Gastrocnemius medialis (tissue), 4 donors: Measurements from ENCODE around the gene LPCAT3. TPM values are rescaled to one million over a fixed set of nuclear protein-coding genes. Genes with fewer than 3 reads are reported as not detected.

ENCODE experiments used
- ATAC-seq, 2 donors: fragments of 150-250 bp; one replicate each; pipeline ENCODE4 v1.9.1; 2016
- DNase-seq, 2 donors: peaks; one replicate each; pipeline ENCODE4 v3.0.0-alpha.2; 2019
- H3K27ac ChIP-seq, 4 donors: fragments of 200-600 bp; sonication (generic); 1 replicate in 1 of 4; 2 replicates in 3 of 4; pipeline ENCODE4 v1.5.1; 2016 to 2018; ENCODE audit warnings: mild to moderate bottlenecking in 2 of 4, moderate library complexity in 1 of 4
- H3K27me3 ChIP-seq, 3 donors: fragments of 200-600 bp; sonication (generic) in 2 of 3; 1 replicate in 1 of 3; 2 replicates in 2 of 3; pipeline versions ENCODE4 v1.5.1 to v1.6.0; 2016 to 2019; ENCODE audit warnings: mild to moderate bottlenecking in 1 of 3, moderate library complexity in 1 of 3
- H3K36me3 ChIP-seq, 2 donors: fragments of 200-600 bp; sonication (generic) in 1 of 2; one replicate each; pipeline ENCODE4 v1.5.1; 2017 to 2018
- H3K4me1 ChIP-seq, 2 donors: fragments of 200-600 bp; sonication (generic) in 1 of 2; one replicate each; pipeline ENCODE4 v1.5.1; 2016 to 2017; ENCODE audit warnings: mild to moderate bottlenecking in 2 of 2
- H3K4me3 ChIP-seq, 4 donors: fragments of 200-600 bp; sonication (generic) in 3 of 4; 1 replicate in 1 of 4; 2 replicates in 3 of 4; pipeline ENCODE4 v1.5.1; 2016 to 2019; ENCODE audit warnings: mild to moderate bottlenecking in 2 of 4
- H3K9me3 ChIP-seq, 3 donors: fragments of 200-600 bp; sonication (generic) in 2 of 3; 1 replicate in 1 of 3; 2 replicates in 2 of 3; pipeline ENCODE4 v1.5.1; 2016 to 2019
- CTCF ChIP-seq, 5 experiments: fragments of 450-650 bp in 3 of 5; fragments of 200-600 bp in 2 of 5; sonication (generic) in 2 of 5; IDR thresholded peaks in 4 of 5; conservative IDR thresholded peaks in 1 of 5; 1 replicate in 4 of 5; 2 replicates in 1 of 5; pipeline ENCODE4 v1.5.1; 2016 to 2019; ENCODE audit warnings: antibody characterized with exemption in 5 of 5, mild to moderate bottlenecking in 3 of 5, moderate library complexity in 3 of 5
- POLR2A ChIP-seq, 2 donors: fragments of 450-650 bp; IDR thresholded peaks; one replicate each; pipeline ENCODE4 v1.6.1; 2017; ENCODE audit warnings: antibody characterized with exemption in 2 of 2, mild to moderate bottlenecking in 2 of 2, moderate library complexity in 2 of 2
- in situ Hi-C, 4 donors: fragments of 200-750 bp; cut with MboI; loops; one replicate each; pipeline versions ENCODE4 v1.15.0 to v1.8.0; 2017; ENCODE audit warnings: low sequenced_read_pairs in 4 of 4
- intact Hi-C: fragments of 100-400 bp; cut with DNase I; formaldehyde crosslinking; loops from one replicate; pipeline ENCODE4 v1.15.1; 2023; ENCODE audit warnings: low total_unique reads
- total RNA-seq, 4 donors: library from RNA; depleted of rRNA; stranded (reverse); fragments of >200 nt; gene quantifications; one replicate each; pipeline versions ENCODE4 v1.1.0 to v1.2.3, GENCODE V29; 2016

The LPCAT3 gene
- total RNA-seq, 4 donors from 2014 or later = 19.4 to 42.8 (median 36.7) TPM

- in situ Hi-C loops = no loop called here
- ATAC-seq = no peak
Measured at GRCh38 chr12:7047306-7047705, 29.0 kb upstream of the LPCAT3 start.

GRCh38 chr12:7046383-7047105, 28.3 kb upstream of the LPCAT3 start:
- intact Hi-C loops (no loop called here), in situ Hi-C loops (no loop called here)
- TF ChIP-seq CTCF (IDR thresholded peaks at IDR 0.05 in 4 of 5, conservative IDR thresholded peaks at IDR 0.05 in 1 of 5) = no peak
- no peak for TF ChIP-seq POLR2A (IDR thresholded peaks at IDR 0.05)
- ATAC-seq (no peak), DNase-seq (no peak)
- Histone ChIP-seq H3K27ac (no peak overlapping the region), H3K9me3 (no peaks in the 10 kb centered on the region), H3K36me3 (no peaks in the 10 kb centered on the region), H3K4me1 (peaks cover 17 to 18% of the 10 kb centered on the region in 2 donors), H3K27me3 (no peaks in the 10 kb centered on the region), H3K4me3 (no peak overlapping the region)

More at GRCh38 chr12:7047306-7047705, 29.0 kb upstream of the LPCAT3 start:
- no peak for DNase-seq
- intact Hi-C loops = no loop called here
- Histone ChIP-seq H3K27ac (no peak overlapping the region), H3K9me3 (no peaks in the 10 kb centered on the region), H3K4me1 (peaks cover 17 to 18% of the 10 kb centered on the region in 2 donors), H3K4me3 (no peak overlapping the region), H3K27me3 (no peaks in the 10 kb centered on the region), H3K36me3 (no peaks in the 10 kb centered on the region)
- TF ChIP-seq POLR2A (IDR thresholded peaks at IDR 0.05) (no peak), CTCF (IDR thresholded peaks at IDR 0.05 in 4 of 5, conservative IDR thresholded peaks at IDR 0.05 in 1 of 5) (no peak)

- in situ Hi-C loops (no loop called here), intact Hi-C loops (no loop called here)
- peaks cover 17 to 18% of the 10 kb centered on the region in 2 donors for H3K4me1 ChIP-seq
- H3K27ac ChIP-seq = no peak overlapping the region
- ATAC-seq = no peak
- no peaks in the 10 kb centered on the region for H3K36me3 ChIP-seq
- H3K9me3 ChIP-seq = no peaks in the 10 kb centered on the region
- no peak for DNase-seq
- H3K27me3 ChIP-seq = no peaks in the 10 kb centered on the region
- TF ChIP-seq POLR2A (IDR thresholded peaks at IDR 0.05) (no peak), CTCF (IDR thresholded peaks at IDR 0.05 in 4 of 5, conservative IDR thresholded peaks at IDR 0.05 in 1 of 5) (no peak)
- no peak overlapping the region for H3K4me3 ChIP-seq
Measured at GRCh38 chr12:7045913-7046312, 27.6 kb upstream of the LPCAT3 start.

GRCh38 chr12:7042842-7043241, 24.6 kb upstream of the LPCAT3 start:
- no peak overlapping the region for H3K4me3 ChIP-seq
- ATAC-seq (peak; percentile 76 to 81), DNase-seq (no peak)
- intact Hi-C loops (no loop called here), in situ Hi-C loops (no loop called here)
- TF ChIP-seq CTCF (IDR thresholded peaks at IDR 0.05 in 4 of 5, conservative IDR thresholded peaks at IDR 0.05 in 1 of 5) (peak in 4 of 5 experiments; percentile 22 to 46 (median 30)), POLR2A (IDR thresholded peaks at IDR 0.05) (no peak)
- H3K27ac ChIP-seq = no peak overlapping the region
- H3K9me3 ChIP-seq = no peaks in the 10 kb centered on the region
- H3K4me1 ChIP-seq = no peaks in the 10 kb centered on the region
- H3K36me3 ChIP-seq = no peaks in the 10 kb centered on the region
- no peaks in the 10 kb centered on the region for H3K27me3 ChIP-seq
